ENCODE data around the gene BDKRB1.

The BDKRB1 gene

DNA sequence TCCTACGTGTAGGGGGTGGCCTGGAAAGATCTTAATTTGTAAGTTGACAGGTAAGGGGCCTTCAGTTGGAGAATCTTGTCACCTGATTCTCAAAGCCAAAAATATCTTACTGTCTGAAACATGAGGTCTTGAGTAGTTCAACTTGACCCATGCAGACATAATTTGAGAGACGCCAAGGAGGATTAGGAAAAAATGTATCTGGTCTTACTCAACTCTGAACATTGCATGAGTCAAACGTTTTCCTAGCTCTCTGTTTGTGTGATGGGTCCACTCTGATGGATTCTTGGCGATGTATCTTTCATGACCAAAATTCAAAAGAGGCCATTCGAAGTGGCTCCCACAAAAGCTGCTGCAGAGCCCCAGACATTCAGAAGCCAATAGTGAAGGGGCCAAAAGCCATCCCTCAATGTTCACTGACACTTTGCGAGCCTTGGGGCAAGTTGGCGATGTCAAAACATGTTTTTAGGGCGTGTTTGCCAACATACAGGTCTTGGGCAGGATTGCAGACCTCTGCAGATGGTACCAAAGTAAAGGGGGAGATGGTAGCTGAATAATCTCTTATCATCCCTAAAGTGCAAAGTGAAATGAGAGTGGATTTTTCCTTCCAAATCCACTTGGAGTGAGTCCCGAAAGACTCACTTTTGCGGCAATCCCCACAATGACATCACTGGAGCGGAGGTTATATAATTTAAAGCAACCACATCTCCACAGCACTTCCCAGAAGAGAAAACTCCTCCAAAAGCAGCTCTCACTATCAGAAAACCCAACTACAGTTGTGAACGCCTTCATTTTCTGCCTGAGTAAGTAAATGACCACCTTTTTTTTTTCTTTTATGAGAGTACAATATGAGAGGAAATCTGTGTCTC, at the start of gene BDKRB1:
TSS of gene BDKRB1 (plus strand) at position 710 of the 866 bp plus-strand sequence. CDS start 7,473 bp downstream, outside the sequence.
- no peak for DNase-seq (ENCODE audit: low spot score)

- no peak for DNase-seq (ENCODE audit: low spot score)
Measured at GRCh38 chr14:96206461-96206860, 49.5 kb upstream of the BDKRB1 start.

GRCh38 chr14:96207686-96208085, 48.3 kb upstream of the BDKRB1 start:
- no peak for DNase-seq (ENCODE audit: low spot score)

GRCh38 chr14:96208739-96209138, 47.3 kb upstream of the BDKRB1 start:
- no peak for DNase-seq (ENCODE audit: low spot score)

GRCh38 chr14:96212140-96212539, 43.9 kb upstream of the BDKRB1 start:
- no peak for DNase-seq (ENCODE audit: low spot score)

GRCh38 chr14:96212896-96213295, 43.1 kb upstream of the BDKRB1 start:
- DNase-seq (ENCODE audit: low spot score), result no peak

DNA sequence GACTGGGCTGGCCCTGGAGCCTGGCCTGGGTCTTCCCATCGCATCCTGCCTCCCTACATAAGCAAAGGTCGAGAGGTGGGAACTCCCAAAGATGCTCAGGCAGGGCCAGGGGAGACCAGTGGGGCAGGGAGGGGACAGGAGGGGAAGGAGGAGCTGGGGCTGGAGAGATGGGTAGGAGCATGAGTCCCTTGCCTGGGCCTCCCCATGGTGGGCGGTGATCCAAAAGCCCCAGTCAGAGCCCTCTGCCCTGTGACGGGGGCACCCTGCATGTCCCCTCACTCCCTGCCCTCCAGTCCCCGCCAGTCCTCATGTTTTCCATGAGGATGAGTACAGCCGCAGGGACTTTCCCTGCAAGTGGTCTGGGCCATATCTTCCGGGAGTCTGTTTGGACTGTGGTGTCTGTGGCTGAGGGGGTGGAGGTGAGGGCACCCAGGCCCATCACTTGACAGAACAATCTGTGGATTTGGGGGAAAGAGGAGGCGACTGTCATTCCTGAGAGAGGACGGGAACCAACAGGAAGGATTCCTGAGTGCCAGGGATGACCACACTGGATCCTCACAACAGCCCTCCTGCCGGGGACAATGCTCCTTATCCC, 42.0 kb upstream of the BDKRB1 start:
- no peak for DNase-seq (ENCODE audit: low spot score)

- DNase-seq (ENCODE audit: low spot score), result no peak
Measured at GRCh38 chr14:96214793-96215192, 41.2 kb upstream of the BDKRB1 start.

- DNase-seq (ENCODE audit: low spot score), result no peak
Measured at GRCh38 chr14:96215452-96216244, 40.4 kb upstream of the BDKRB1 start.

- DNase-seq (ENCODE audit: low spot score), result no peak
Measured at GRCh38 chr14:96216627-96217026, 39.4 kb upstream of the BDKRB1 start.

DNA sequence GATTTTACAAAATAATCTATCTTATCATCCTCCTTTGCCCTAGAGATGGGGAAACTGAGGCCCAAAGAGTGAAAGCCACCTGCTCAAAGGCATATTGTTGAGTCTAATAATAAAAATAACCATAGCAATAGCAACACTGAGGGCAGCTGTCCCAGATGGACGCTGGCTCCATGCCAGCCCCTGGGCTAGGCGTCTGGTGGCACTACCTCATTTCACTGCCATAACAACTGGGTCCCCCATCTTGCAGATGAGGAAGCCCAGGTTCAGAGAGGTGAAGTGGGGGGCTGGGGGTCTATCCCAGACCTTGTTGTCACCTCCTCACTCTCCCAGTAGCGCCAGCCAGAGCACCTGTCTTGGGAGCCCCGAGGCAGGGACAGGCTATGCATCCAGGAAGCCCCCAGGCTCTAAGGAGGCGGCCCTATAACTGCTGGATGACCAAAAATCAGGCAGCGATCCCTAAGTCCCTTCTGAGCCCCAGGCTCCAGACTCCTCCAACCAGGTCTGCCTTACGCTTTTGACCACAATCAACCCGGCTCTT, 38.6 kb upstream of the BDKRB1 start:
- DNase-seq (ENCODE audit: low spot score), result no peak

- no peak for DNase-seq (ENCODE audit: low spot score)
Measured at GRCh38 chr14:96221109-96221650, 34.8 kb upstream of the BDKRB1 start.

GRCh38 chr14:96221841-96222240, 34.2 kb upstream of the BDKRB1 start:
- no peak for DNase-seq (ENCODE audit: low spot score)

DNA sequence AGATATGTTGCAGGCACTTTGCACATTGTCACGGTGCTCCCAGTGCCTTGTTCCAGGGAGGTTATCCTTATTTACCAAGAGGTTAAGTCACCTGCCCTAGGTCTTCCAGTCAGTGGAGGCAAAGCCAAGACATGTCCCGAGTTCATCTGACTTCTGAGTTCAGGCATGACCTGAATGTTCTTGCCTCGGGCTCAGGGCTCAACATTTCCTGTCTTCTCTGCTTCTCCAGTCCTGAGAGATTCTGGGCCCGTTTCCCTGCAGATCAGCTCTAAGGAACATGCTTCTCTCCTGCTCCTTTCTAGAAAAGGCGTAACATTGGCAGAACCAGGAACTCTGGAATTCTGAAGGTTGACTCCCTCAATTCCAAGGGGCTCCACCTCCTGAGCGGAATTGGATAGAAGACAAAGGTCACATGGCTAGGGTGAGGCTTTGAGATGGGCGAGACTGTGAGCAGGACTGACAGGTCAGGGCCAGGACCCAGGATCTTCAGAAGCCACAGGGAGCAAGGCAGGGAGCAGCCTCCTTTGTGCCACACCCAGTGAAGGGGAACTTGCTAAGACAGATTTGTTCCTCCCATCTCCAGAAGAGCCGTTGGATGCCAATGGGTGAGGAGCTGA, 31.4 kb upstream of the BDKRB1 start:
- no peak for DNase-seq (ENCODE audit: low spot score)

GRCh38 chr14:96225213-96225612, 30.8 kb upstream of the BDKRB1 start:
- DNase-seq (ENCODE audit: low spot score), result no peak

DNA sequence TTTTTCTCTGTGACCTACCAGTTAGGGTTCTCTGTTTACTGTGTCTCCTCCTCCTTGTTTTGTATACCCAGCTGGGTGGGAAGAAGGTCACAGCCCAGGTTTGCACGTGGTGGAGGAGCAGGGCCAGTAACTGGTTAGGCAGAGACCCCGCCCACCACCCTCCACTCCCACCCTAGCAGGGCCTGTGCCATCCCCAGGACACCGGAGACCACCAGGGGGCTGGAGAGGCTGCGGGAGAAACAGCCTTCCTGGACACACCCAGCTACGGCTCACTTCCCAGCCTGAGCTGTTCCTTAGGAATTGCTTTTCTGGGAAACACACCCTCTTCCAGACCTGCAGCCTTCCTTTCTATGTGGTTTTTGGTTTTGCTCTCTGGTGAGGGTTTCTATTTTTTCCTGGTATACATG, 30.3 kb upstream of the BDKRB1 start:
- no peak for DNase-seq (ENCODE audit: low spot score)

DNA sequence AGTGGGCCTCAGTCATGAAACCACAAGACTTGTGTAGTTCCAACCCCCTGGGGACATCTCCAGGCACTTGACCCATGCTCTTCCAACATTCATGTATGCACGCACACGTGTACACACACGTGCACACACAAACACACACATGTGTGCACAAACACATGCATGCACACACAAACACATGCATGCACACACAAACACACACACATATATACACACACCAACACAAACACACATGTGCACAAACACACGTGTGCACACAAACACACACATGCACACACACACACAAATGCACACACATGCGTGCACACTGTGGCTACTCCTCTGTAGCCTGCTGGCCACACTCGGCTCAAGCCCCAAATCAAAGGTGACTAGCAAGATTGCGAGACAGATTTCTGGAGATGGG, 28.6 kb upstream of the BDKRB1 start:
- DNase-seq (ENCODE audit: low spot score), result no peak

DNA sequence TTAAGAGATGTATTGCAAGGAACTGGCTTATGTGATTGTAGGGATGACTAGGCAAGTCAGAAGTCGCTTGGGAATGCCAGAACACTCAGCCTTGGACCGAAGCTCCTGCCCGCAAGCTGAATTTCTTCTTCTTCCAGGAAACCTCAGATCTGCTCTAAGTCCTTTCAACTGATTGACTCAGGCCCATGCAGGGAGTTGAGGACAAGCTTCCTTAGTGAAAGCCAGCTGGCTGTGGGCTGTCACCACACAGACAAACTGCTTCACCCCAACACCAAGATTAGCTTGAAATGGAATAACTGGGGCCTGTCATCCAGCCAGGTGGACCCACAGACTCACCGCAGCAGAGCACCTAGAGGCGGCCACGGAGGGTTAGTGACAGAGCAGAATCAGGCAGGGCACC, 26.7 kb upstream of the BDKRB1 start:
- no peak for DNase-seq (ENCODE audit: low spot score)

- no peak for DNase-seq (ENCODE audit: low spot score)
Measured at GRCh38 chr14:96231056-96231455, 25.0 kb upstream of the BDKRB1 start.

DNA sequence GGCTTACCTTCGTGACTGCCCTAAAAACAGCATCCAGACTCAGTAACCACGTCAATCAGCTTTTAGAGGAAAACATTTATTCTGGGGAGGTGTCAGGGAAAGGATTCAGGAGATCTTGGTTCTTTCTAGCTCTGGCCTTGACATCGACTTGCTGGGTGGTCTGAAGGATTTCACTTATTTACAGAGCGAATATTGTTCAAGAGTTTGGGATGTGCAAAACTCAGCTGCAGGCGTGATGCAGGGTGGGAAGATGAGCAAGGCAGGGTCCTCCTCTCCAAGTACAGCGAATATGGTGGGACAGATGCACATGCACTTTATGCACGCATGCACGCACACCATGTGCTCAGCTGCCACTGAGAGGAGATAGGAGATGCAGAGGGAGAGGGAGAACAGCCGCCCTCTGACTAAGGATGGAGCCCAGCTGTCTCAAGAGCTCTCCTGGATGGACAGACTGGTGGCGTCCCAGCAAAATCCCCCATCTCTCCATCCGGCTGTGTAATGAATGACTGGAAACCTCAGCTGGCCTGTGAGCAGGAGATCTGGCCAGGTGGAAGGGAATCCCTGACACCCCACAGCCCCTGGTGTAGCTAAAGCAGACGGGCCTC, 24.4 kb upstream of the BDKRB1 start:
- DNase-seq (ENCODE audit: low spot score), result no peak

GRCh38 chr14:96232506-96232905, 23.5 kb upstream of the BDKRB1 start:
- no peak for DNase-seq (ENCODE audit: low spot score)

All from kidney capillary endothelial cell (primary cell).